RWPE1 (cell line): ENCODE measurements around the gene KRT26.
A peak's percentile ranks its signal among the peaks of the same experiment; 100 is the strongest.

Experiments
- CTCF ChIA-PET: fragments of 350-600 bp; sonication (Branson Sonifier 250); formaldehyde crosslinking; extraction: SDS; loops from one replicate; lab custom pipeline; 2021; lab: Yijun Ruan, JAX
- POLR2A ChIA-PET: fragments of 400-600 bp; formaldehyde crosslinking; extraction: SDS; loops from one replicate; lab custom pipeline; 2020; ENCODE audit warnings: antibody characterized with exemption; ENCODE audit not compliant: low non-redundant PET; lab: Yijun Ruan, JAX
- DNase-seq: peaks from one replicate; pipeline ENCODE4 v3.0.0; 2012; ENCODE audit warnings: low spot score
- H3K27ac ChIP-seq: fragments of 450-650 bp; 2 replicates; pipeline ENCODE4 v1.5.1; 2017
- CTCF ChIP-seq: fragments of 450-650 bp; conservative IDR thresholded peaks from 2 replicates; pipeline ENCODE4 v1.5.1; 2017; ENCODE audit warnings: low read depth, mild to moderate bottlenecking

Gene KRT26

DNA sequence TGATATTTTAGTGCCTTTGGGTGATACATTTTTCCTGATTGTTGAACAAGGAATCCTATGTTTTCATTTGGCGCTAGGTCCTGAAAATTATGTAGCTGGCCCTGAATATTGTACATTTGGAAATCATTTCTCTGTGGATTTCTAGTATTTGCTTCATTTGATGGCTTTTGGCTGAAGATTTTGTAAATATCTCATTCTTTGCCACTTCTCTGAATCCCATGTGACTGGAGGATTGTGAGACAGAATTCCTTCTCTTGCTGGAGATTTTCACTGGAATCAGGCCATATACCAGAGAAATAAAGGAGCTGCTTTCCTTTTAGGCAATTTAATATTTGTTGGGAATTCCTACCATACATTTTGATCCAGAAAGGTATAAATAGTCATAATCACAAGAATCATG lies 19.1 kb upstream of the KRT26 start:
- DNase-seq, result no peak
- TF ChIP-seq CTCF, result no peak
- no peak overlapping the region for H3K27ac ChIP-seq
- CTCF ChIA-PET, result interaction anchor here (0.6 to 0.8 kb wide), 4 partner anchors 144 to 914 kb away, joined by 3 to 5 read pairs (median 3); partner anchors contain the start of gene SMARCE1
- POLR2A ChIA-PET, result no interaction called here

DNA sequence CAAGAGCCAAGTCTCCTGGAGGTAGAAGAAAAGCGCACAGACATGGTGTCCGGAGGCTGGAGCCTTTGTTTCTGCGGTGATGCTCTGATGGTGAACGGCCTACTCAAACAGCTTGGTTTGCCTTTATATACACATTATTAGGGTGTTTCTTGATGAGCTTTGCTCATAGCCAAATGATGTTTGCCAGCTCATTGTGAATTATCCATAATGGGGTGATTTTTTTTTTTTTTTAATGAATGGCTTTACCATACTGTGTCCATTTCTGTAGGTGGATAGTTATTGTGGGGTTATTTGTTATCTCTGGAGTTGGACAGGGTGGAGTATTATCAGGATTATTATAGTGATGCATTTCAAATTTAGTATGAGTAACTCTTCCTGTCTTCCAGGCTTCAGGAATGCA lies 10.4 kb upstream of the KRT26 start, which contains the start of gene KRT27:
TSS of gene KRT27 (minus strand) at position 101 of the 400 bp plus-strand sequence. CDS start at position 44, 57 bp downstream.
- no peak for DNase-seq
- POLR2A ChIA-PET, result no interaction called here
- CTCF ChIA-PET, result no interaction called here
- no peak within 1 kb of the TSS for H3K27ac ChIP-seq
- no peak for TF ChIP-seq CTCF

- ChIA-PET CTCF (interaction anchor here (0.7 kb wide), 1 partner anchor 184 kb away, joined by 3 read pairs; no protein-coding TSS in a partner anchor), POLR2A (no interaction called here)
- DNase-seq, result no peak
- TF ChIP-seq CTCF, result no peak
- H3K27ac ChIP-seq, result no peak overlapping the region
Measured at GRCh38 chr17:40779181-40779909, 7.3 kb upstream of the KRT26 start.

DNA sequence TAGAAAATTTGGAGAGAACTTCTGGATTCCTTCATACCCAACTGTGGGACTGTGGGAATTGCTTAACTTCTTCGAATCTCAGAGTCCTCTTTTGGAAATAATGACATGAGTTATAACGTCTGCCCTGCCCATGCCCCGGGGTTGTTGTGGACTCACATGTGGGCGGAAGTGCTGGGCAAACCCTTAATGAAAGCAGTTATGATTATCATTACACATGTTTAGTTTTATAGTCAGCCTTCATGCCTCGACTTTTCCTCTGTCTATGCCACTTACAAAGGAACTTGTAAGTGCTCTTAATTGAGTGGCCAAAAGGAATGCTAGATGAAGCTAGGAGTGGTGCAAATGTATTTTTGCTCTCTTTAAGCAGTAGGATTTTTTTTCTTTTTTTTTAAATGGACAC lies 6.5 kb upstream of the KRT26 start:
- H3K27ac ChIP-seq, result no peak overlapping the region
- CTCF ChIA-PET, result no interaction called here
- DNase-seq, result peak; percentile 13
- POLR2A ChIA-PET, result no interaction called here
- TF ChIP-seq CTCF, result no peak

- H3K27ac ChIP-seq, result no peak overlapping the region
- ChIA-PET POLR2A (no interaction called here), CTCF (no interaction called here)
- no peak for DNase-seq
- no peak for TF ChIP-seq CTCF
Measured at GRCh38 chr17:40777971-40778370, 6.0 kb upstream of the KRT26 start.

DNA sequence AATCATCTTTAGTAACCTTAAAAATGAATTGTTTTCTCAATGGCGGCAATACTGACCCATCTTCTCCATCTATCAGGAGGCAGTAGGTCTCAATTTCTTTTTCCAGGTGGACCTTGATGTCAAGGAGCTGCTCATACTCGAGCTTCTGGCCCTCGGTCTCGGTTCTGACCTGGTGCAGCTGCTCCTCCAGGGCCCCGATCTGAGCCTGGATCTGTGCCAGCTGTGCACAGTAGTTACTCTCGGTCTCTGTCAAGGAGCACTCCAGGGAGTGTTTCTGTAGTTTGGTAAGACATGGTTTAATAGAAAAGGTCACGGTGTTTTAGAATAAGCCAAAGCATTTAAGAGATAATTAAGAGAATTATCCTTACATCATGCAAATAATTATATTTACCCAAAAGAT lies 5.5 kb upstream of the KRT26 start:
- POLR2A ChIA-PET, result no interaction called here
- CTCF ChIA-PET, result no interaction called here
- TF ChIP-seq CTCF, result no peak

More for the DNA sequence above, 5.5 kb upstream of the KRT26 start:
- no peak overlapping the region for H3K27ac ChIP-seq
- no peak for DNase-seq
